HFF-Myc (cell line): ENCODE results near the gene GOLIM4.

Source experiments
- DNase-seq: peaks from one replicate; pipeline ENCODE4 v3.0.0-alpha.2; 2011; ENCODE audit warnings: low read depth; ENCODE audit errors: extremely low read depth
- H3K4me3 ChIP-seq: replicated peaks from 2 replicates; pipeline ENCODE4 v1.5.1; 2011; ENCODE audit warnings: low read depth, mild to moderate bottlenecking, control low read depth, low read length
- TF ChIP-seq, protein P1 (sequence below): IDR thresholded peaks from 2 replicates; pipeline ENCODE4 v1.5.1; 2012; ENCODE audit warnings: mild to moderate bottlenecking, low read depth, low read length, control low read depth; ENCODE audit errors: missing control alignments

GOLIM4 gene

DNA sequence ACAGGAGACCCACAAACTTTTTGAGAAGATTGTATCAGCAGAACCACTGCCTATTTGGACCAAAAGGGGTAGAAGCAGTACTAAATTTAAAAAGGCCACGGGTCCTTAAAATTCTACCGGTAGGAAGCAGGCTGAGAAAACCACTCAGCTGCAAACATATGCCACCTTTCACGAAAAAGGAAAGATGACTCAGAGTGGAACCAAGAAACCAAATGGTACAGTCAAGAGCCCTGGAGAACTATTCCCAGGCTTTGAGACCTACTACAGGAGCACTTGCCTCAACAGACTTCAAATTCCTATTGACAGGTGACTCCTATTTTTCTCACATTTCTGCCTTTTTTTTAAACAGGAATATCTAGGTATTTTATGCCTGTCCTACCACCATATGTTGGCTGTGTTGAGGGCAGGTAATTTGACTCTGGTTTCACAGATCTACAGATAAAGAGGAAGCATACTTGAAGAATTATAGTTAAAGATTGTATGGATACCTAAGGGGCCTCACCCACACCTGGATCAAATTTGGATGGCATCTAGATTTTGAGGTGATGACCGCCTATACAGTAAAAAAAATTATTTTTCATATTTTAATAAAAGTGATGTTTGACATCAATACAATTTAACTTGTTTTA is 10.1 kb downstream of the GOLIM4 start:
- DNase-seq, result no peak
- H3K4me3 ChIP-seq, result no peak overlapping the region
- TF ChIP-seq, protein P1, sequence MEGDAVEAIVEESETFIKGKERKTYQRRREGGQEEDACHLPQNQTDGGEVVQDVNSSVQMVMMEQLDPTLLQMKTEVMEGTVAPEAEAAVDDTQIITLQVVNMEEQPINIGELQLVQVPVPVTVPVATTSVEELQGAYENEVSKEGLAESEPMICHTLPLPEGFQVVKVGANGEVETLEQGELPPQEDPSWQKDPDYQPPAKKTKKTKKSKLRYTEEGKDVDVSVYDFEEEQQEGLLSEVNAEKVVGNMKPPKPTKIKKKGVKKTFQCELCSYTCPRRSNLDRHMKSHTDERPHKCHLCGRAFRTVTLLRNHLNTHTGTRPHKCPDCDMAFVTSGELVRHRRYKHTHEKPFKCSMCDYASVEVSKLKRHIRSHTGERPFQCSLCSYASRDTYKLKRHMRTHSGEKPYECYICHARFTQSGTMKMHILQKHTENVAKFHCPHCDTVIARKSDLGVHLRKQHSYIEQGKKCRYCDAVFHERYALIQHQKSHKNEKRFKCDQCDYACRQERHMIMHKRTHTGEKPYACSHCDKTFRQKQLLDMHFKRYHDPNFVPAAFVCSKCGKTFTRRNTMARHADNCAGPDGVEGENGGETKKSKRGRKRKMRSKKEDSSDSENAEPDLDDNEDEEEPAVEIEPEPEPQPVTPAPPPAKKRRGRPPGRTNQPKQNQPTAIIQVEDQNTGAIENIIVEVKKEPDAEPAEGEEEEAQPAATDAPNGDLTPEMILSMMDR, result no peak

DNA sequence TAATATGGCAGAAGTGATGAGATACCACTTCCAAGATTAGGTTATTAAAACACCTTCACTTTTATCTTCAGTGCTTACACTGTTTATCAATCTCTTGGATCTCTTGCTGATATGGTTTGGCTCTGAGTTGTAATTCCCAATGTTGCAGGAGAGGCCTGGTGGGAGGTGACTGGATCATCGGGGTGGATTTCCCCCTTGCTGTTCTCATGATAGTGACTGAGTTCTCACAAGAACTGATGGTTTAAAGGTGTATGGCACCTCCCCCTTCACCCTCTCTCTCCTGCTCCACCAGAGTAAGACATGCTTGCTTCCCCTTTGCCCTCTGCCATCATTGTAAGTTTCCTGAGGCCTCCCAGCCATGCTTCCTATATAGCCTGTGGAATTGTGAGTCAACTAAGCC is 11.8 kb downstream of the GOLIM4 start:
- no peak overlapping the region for H3K4me3 ChIP-seq
- no peak for DNase-seq
- TF ChIP-seq, protein P1, result no peak

DNA sequence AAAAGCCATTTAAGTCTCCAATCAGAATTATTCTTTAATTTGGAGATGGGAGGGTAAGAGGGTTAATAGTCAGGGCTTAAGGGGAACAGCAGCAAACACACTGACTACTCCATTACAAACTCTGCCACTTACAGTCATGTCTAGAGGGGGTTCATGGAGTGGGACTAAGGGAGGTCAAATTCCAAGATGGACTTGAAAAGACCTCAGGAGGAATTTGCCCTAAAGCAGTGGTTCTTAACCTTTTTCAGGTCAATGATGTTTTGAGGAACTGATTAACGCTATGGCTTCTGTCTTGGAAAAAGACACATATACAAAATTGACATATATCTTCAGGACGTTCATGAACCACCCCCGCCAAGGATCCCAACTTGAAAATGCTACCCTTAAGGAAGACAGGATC is 13.9 kb downstream of the GOLIM4 start:
- TF ChIP-seq, protein P1, result no peak
- no peak for DNase-seq

DNA sequence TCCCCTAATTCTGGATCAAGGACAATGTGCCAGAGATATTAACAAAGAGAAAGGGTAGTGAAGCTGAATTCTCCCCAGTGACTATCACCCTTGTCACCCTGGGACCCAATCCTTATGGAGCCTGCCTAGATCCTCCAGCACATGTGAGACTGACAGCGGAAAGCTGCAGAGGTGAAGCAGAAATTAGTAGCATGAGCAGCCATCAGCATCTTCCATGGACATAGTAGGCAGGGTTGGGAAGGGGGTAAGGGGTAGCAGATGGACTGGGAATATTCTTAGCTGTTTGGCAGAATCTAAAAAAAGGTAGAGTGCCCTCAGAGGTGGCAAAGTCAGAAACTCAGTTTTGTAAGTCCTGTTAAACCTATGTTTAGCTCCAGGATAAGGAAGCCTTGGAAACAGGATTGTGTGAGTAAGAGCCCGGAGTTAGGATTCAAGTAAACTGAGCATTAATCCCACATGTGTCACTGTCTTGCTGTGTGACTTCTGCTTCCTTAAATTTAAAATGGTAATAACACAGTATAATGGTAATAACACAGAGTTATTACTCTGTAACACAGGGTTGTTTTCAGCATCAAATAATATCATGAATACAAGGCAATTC is 14.5 kb downstream of the GOLIM4 start:
- DNase-seq, result no peak
- H3K4me3 ChIP-seq, result no peak overlapping the region
- TF ChIP-seq, protein P1, result no peak

More for the DNA sequence above, 13.9 kb downstream of the GOLIM4 start:
- no peak overlapping the region for H3K4me3 ChIP-seq

DNA sequence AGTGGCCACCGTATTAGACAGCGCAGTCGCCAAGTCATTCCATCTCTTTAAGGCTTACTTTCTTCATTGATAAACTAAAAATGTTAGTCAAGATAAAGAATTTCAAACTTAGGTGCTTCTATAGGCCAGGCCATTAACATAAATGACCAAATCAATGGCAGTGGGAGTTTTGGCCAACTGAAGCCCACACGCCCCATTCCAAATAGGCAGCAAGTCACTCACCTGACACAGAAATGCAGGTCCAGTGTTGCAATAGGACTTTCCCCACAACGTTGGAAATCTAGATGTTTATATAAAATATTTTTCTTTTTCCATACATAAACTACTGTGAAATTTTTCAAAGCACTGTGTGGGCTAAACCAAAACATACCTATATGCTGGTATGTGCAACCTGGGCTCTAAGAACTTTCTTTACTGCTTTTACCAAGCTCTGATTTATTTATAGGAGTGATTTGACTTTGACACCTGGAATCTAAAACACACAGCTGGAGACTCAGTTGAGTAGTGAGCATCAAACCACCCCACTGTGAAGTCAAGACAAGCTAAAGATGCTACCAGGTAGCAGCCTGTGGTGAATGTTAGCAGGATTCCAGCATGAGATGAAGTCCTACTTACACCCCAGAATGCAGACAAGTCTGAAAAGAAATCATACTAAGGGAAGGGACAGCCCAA is 15.1 kb downstream of the GOLIM4 start:
- no peak for DNase-seq
- H3K4me3 ChIP-seq, result no peak overlapping the region
- TF ChIP-seq, protein P1, result no peak

DNA sequence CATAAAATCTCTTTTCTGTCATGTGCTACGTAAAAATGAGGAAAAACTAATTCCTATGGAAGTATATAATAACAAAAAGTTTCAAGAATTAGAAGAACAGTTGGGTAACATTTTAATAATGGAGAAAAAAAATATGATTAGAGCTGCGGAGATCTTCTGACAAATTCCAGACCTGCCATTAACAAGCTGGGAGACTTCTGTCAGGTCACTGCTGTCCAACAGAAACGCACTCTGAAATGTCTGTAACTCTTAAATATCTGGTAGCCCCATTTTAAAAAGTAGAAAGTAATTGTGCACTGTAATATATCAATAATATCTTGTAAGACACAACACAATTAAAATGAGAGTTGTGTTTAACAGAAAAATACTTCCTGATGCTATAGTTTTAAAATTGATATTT is 15.7 kb downstream of the GOLIM4 start:
- DNase-seq, result no peak
- no peak overlapping the region for H3K4me3 ChIP-seq
- TF ChIP-seq, protein P1, result no peak
